Activated B cell treated with CpG ODN at 0.5 μM for 24 hours (primary cell): ENCODE measurements around the gene ADIRF. TPM values are rescaled to one million over a fixed set of nuclear protein-coding genes. Genes with fewer than 3 reads are reported as not detected.

ENCODE experiments used
- ATAC-seq: fragments of 200-7000 bp; cut with Tn5 transposase; one replicate; pipeline ENCODE4 v1.10.0; 2021; ENCODE audit warnings: low read depth, mild to moderate bottlenecking, moderate library complexity
- CTCF ChIA-PET: fragments of 350-600 bp; sonication (Branson Sonifier 250); formaldehyde crosslinking; loops from one replicate; lab custom pipeline; 2021; ENCODE audit warnings: antibody characterized with exemption; lab: Charles Lee
- POLR2A ChIA-PET: fragments of 350-600 bp; sonication (Branson Sonifier 250); formaldehyde crosslinking; loops from one replicate; lab custom pipeline; 2021; ENCODE audit warnings: antibody characterized with exemption; lab: Charles Lee
- DNase-seq: peaks from one replicate; pipeline ENCODE4 v3.0.0; 2022
- H3K27ac Mint-ChIP-seq: one replicate; pipeline ENCODE4 v1.8.0; 2020; ENCODE audit warnings: mixed read lengths
- H3K27me3 Mint-ChIP-seq: one replicate; pipeline ENCODE4 v1.8.0; 2021; ENCODE audit warnings: mixed read lengths
- H3K36me3 Mint-ChIP-seq: one replicate; pipeline ENCODE4 v1.8.0; 2021; ENCODE audit warnings: low read depth, mixed read lengths
- H3K4me1 Mint-ChIP-seq: one replicate; pipeline ENCODE4 v1.8.0; 2021; ENCODE audit warnings: mixed read lengths
- H3K4me3 Mint-ChIP-seq: one replicate; pipeline ENCODE4 v1.8.0; 2020; ENCODE audit warnings: mild to moderate bottlenecking, mixed read lengths
- H3K9me3 Mint-ChIP-seq: one replicate; pipeline ENCODE4 v1.8.0; 2020; ENCODE audit warnings: mixed read lengths
- intact Hi-C: fragments of 100-400 bp; cut with micrococcal nuclease; formaldehyde crosslinking; loops from one replicate; pipeline ENCODE4 v1.15.1; 2024
- total RNA-seq: library from RNA; stranded (reverse); gene quantifications from 2 replicates; pipeline ENCODE4 v1.2.3, GENCODE V29; 2022
- TF ChIP-seq, protein P1 (sequence below): fragments of 200-600 bp; IDR thresholded peaks from one replicate; pipeline ENCODE4 v1.8.0; 2022; ENCODE audit warnings: antibody characterized with exemption, mild to moderate bottlenecking

ADIRF gene
- total RNA-seq, 1 donor from 2014 or later: 7.9 TPM

DNA sequence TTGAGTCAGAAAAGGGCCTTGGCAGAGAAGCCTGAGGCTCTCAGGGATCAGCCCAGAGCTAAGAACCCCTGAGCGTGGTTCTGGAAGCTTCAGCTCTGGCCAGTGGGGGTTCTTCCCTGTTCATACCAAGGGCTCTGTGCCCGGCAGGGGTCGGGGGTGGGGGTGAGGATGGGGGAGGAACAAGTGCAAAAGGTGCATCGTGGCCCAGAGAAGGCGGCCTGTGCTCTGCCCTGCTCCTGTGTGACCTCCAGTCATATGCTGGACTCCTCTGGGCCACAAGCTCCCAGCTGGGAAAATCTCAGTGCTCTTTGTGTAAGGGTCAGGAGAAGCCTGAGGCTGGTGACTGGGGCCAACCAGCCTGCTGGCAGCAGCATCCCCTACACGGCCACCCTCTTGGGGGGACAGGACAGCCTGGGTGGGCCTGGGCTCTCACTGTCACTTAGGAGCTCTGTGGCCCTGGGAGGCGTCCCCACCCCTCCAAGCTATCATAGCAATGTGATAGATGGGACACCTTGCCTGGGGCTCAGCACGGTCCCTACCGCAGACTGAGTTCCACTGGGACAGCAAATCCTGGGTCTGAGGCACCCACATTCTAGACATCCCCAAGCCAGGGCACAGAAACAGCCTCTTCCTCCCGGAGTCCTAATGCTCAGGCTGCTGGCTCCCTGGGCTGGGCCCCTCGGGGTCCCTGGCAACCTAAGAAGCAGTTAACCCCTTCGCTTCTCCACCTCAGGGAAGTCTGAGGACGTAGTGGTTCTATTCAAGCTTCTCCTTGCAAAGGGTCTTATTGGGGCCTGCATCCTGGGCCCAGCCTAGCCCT, 13.4 kb upstream of the ADIRF start:
- DNase-seq: no peak

DNA sequence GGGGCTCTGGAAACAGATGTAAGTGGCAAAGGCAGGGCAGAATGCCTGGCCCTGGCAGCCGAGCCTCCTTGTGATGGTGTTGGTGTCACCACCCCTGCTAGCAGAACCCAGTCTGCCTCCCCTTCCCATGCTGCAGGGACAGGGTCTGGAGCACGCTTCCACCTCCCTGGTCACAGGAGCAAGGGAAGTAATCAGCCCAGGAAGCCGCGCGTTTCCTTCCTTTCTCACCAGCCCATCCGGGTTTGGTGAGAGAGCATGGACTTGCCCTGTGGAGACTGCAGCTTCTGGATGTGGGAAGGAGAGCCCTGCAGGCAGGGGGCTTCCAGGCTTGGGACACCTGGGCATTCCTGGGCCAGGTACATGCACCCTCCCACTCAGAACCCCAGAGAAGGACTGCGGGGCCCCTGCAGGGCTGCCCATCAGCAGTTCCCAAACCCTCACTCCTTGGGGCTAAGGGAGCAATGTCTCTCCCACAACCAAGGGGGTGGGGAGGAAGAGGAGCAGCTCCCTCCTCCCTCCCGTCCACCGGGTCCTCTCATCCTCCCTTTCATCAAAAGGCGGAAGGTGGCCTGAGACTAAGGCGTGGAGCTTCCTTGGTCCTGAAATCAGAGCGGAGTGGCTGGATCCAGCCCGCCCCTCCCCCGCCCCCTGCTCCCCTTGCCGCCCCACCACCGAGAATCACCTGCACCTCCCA, 12.6 kb upstream of the ADIRF start:
- POLR2A ChIA-PET: no interaction called here
- Mint-ChIP-seq H3K4me1 (peaks cover 2% of the 10 kb centered on the region), H3K9me3 (peaks cover 10% of the 10 kb centered on the region), H3K4me3 (no peak overlapping the region), H3K27ac (no peak overlapping the region), H3K36me3 (no peaks in the 10 kb centered on the region), H3K27me3 (peaks cover 2% of the 10 kb centered on the region)
- intact Hi-C loops: no loop called here
- CTCF ChIA-PET: no interaction called here
- no peak for ATAC-seq
- no peak for DNase-seq
- TF ChIP-seq, protein P1, sequence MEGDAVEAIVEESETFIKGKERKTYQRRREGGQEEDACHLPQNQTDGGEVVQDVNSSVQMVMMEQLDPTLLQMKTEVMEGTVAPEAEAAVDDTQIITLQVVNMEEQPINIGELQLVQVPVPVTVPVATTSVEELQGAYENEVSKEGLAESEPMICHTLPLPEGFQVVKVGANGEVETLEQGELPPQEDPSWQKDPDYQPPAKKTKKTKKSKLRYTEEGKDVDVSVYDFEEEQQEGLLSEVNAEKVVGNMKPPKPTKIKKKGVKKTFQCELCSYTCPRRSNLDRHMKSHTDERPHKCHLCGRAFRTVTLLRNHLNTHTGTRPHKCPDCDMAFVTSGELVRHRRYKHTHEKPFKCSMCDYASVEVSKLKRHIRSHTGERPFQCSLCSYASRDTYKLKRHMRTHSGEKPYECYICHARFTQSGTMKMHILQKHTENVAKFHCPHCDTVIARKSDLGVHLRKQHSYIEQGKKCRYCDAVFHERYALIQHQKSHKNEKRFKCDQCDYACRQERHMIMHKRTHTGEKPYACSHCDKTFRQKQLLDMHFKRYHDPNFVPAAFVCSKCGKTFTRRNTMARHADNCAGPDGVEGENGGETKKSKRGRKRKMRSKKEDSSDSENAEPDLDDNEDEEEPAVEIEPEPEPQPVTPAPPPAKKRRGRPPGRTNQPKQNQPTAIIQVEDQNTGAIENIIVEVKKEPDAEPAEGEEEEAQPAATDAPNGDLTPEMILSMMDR: no peak

More for the DNA sequence above, 13.4 kb upstream of the ADIRF start:
- H3K4me3 Mint-ChIP-seq: no peak overlapping the region
- ChIA-PET POLR2A (no interaction called here), CTCF (no interaction called here)
- peaks cover 10% of the 10 kb centered on the region for H3K9me3 Mint-ChIP-seq
- no peaks in the 10 kb centered on the region for H3K4me1 Mint-ChIP-seq
- intact Hi-C loops: no loop called here
- H3K27me3 Mint-ChIP-seq: no peaks in the 10 kb centered on the region
- no peak overlapping the region for H3K27ac Mint-ChIP-seq
- no peak for ATAC-seq
- no peaks in the 10 kb centered on the region for H3K36me3 Mint-ChIP-seq
- TF ChIP-seq, protein P1: no peak

GRCh38 chr10:86956195-86956847, 12.0 kb upstream of the ADIRF start:
- Mint-ChIP-seq H3K27ac (no peak overlapping the region), H3K4me1 (peaks cover 2% of the 10 kb centered on the region), H3K27me3 (peaks cover 3% of the 10 kb centered on the region), H3K4me3 (no peak overlapping the region), H3K36me3 (no peaks in the 10 kb centered on the region), H3K9me3 (peaks cover 10% of the 10 kb centered on the region)
- POLR2A ChIA-PET: no interaction called here
- TF ChIP-seq, protein P1: no peak
- CTCF ChIA-PET: no interaction called here
- DNase-seq: no peak
- no peak for ATAC-seq
- intact Hi-C loops: no loop called here

- DNase-seq: no peak
- TF ChIP-seq, protein P1: no peak
- ChIA-PET POLR2A (no interaction called here), CTCF (no interaction called here)
- intact Hi-C loops: no loop called here
- Mint-ChIP-seq H3K36me3 (no peaks in the 10 kb centered on the region), H3K27ac (no peak overlapping the region), H3K4me3 (no peak overlapping the region), H3K4me1 (peaks cover 2% of the 10 kb centered on the region), H3K9me3 (peaks cover 8% of the 10 kb centered on the region), H3K27me3 (peaks cover 3% of the 10 kb centered on the region)
- ATAC-seq: no peak
Measured at GRCh38 chr10:86956848-86957448, 11.3 kb upstream of the ADIRF start.
